SK-N-SH (cell line): ENCODE data around the gene CTRB1. TPM values are rescaled to one million over a fixed set of nuclear protein-coding genes. Genes with fewer than 3 reads are reported as not detected.

Source experiments
- CTCF ChIA-PET: fragments of 300-600, 350-600 bp; formaldehyde crosslinking; extraction: SDS; loops from one replicate; lab custom pipeline; 2021; lab: Yijun Ruan, JAX
- POLR2A ChIA-PET: fragments of 350-600 bp; sonication (Branson Sonifier 250); formaldehyde crosslinking; extraction: SDS; loops from one replicate; lab custom pipeline; 2020; ENCODE audit warnings: antibody characterized with exemption, inconsistent platforms; lab: Yijun Ruan, JAX
- DNase-seq: peaks from one replicate; pipeline ENCODE4 v3.0.0; 2012
- H2AFZ ChIP-seq: fragments of 200-600 bp; sonication (generic); 2 replicates; pipeline ENCODE4 v1.8.1; 2016; ENCODE audit warnings: antibody characterized with exemption, mild to moderate bottlenecking, low read depth
- H3F3A ChIP-seq: fragments of 200-600 bp; sonication (generic); replicated peaks from 2 replicates; pipeline ENCODE3; 2016; ENCODE audit warnings: antibody characterized with exemption, mild to moderate bottlenecking; ENCODE audit not compliant: insufficient read depth
- H3K27ac ChIP-seq, 2 experiments: fragments of 200-500 bp in 1 of 2; fragments of 200-600 bp in 1 of 2; sonication (Bioruptor generic) in 1 of 2; sonication (generic), shearing (Covaris generic) in 1 of 2; 2 replicates each; pipeline versions ENCODE4 v1.5.1 to v1.6.1; 2014 to 2016; ENCODE audit warnings: low read depth in 2 of 2, inconsistent platforms in 1 of 2, low read length in 1 of 2, mild to moderate bottlenecking in 1 of 2, mixed read lengths in 1 of 2
- H3K27me3 ChIP-seq: fragments of 200-600 bp; sonication (generic), shearing (Covaris generic); 2 replicates; pipeline ENCODE4 v1.6.1; 2016; ENCODE audit warnings: mixed run types; ENCODE audit not compliant: insufficient read depth
- H3K36me3 ChIP-seq, 2 experiments: fragments of 200-500 bp in 1 of 2; fragments of 200-600 bp in 1 of 2; sonication (Bioruptor generic) in 1 of 2; sonication (generic) in 1 of 2; replicated peaks in 1 of 2; 2 replicates each; pipeline versions ENCODE3 to v1.5.1; 2014 to 2016; ENCODE audit warnings: low read length in 1 of 2, mild to moderate bottlenecking in 1 of 2; ENCODE audit not compliant: insufficient read depth in 2 of 2, control insufficient read depth in 1 of 2
- H3K4me1 ChIP-seq, 2 experiments: fragments of 200-500 bp in 1 of 2; fragments of 200-600 bp in 1 of 2; sonication (Bioruptor generic) in 1 of 2; sonication (generic), shearing (Covaris generic) in 1 of 2; 2 replicates each; pipeline versions ENCODE4 v1.5.1 to v1.6.1; 2014 to 2016; ENCODE audit warnings: low read depth in 1 of 2, low read length in 1 of 2, mixed run types in 1 of 2; ENCODE audit not compliant: insufficient read depth in 2 of 2, control insufficient read depth in 1 of 2
- H3K4me2 ChIP-seq: fragments of 200-600 bp; sonication (generic), shearing (Covaris generic); 2 replicates; pipeline ENCODE4 v1.6.1; 2017; ENCODE audit warnings: mixed run types
- H3K4me3 ChIP-seq, 2 experiments: fragments of 200-500 bp in 1 of 2; fragments of 200-600 bp in 1 of 2; sonication (Bioruptor generic) in 1 of 2; sonication (generic), shearing (Covaris generic) in 1 of 2; 2 replicates each; pipeline versions ENCODE4 v1.5.1 to v1.8.1; 2014 to 2016; ENCODE audit warnings: low read depth in 2 of 2, inconsistent platforms in 1 of 2, low read length in 1 of 2, mild to moderate bottlenecking in 1 of 2, mixed read lengths in 1 of 2, moderate library complexity in 1 of 2
- H3K79me2 ChIP-seq: fragments of 200-600 bp; sonication (generic); 2 replicates; pipeline ENCODE4 v1.8.1; 2017; ENCODE audit warnings: mild to moderate bottlenecking; ENCODE audit not compliant: insufficient read depth
- H3K9ac ChIP-seq: fragments of 200-600 bp; sonication (generic); 2 replicates; pipeline ENCODE4 v1.6.1; 2017; ENCODE audit warnings: mixed run types
- H3K9me2 ChIP-seq: fragments of 200-600 bp; sonication (generic); 2 replicates; pipeline ENCODE4 v1.6.1; 2017; ENCODE audit warnings: mixed run types
- H3K9me3 ChIP-seq: fragments of 200-600 bp; sonication (generic); 2 replicates; pipeline ENCODE4 v1.6.1; 2017; ENCODE audit warnings: mixed run types, mild to moderate bottlenecking, moderate library complexity
- H4K20me1 ChIP-seq: fragments of 200-600 bp; sonication (generic); 2 replicates; pipeline ENCODE4 v1.6.1; 2017; ENCODE audit warnings: mild to moderate bottlenecking, mixed run types; ENCODE audit not compliant: insufficient read depth
- CHD2 ChIP-seq: fragments of 150-350 bp; IDR thresholded peaks from 2 replicates; pipeline ENCODE4 v1.6.1; 2018; ENCODE audit warnings: low read length; ENCODE audit not compliant: partially characterized antibody
- CTCF ChIP-seq: fragments of 200-600 bp; sonication (generic); IDR thresholded peaks from 2 replicates; pipeline ENCODE4 v1.6.1; 2017; ENCODE audit warnings: antibody characterized with exemption, mild to moderate bottlenecking, moderate library complexity
- FOSL2 ChIP-seq: IDR thresholded peaks from 2 replicates; pipeline ENCODE4 v1.4.0; 2012; ENCODE audit warnings: low read depth, mild to moderate bottlenecking, moderate library complexity, borderline replicate concordance
- FOXM1 ChIP-seq: IDR thresholded peaks from 2 replicates; pipeline ENCODE4 v1.4.0; 2012; ENCODE audit warnings: low read depth, mild to moderate bottlenecking
- MEF2A ChIP-seq: IDR thresholded peaks from 2 replicates; pipeline ENCODE4 v1.4.0; 2012; ENCODE audit warnings: low read depth, borderline replicate concordance
- MXI1 ChIP-seq: IDR thresholded peaks from 2 replicates; pipeline ENCODE4 v1.6.1; 2012; ENCODE audit warnings: mild to moderate bottlenecking, low read depth, low read length, improper control_type of control experiment
- NFIC ChIP-seq: IDR thresholded peaks from 2 replicates; pipeline ENCODE4 v1.4.0; 2012; ENCODE audit warnings: borderline replicate concordance
- NRF1 ChIP-seq: IDR thresholded peaks from 2 replicates; pipeline ENCODE4 v1.6.1; 2012; ENCODE audit warnings: low read depth, mild to moderate bottlenecking, low read length
- RAD21 ChIP-seq: IDR thresholded peaks from 2 replicates; pipeline ENCODE4 v1.6.1; 2012; ENCODE audit warnings: mild to moderate bottlenecking, low read length
- RCOR1 ChIP-seq: fragments of 150-350 bp; IDR thresholded peaks from 2 replicates; pipeline ENCODE4 v1.6.1; 2017; ENCODE audit warnings: antibody characterized with exemption, low read length
- RFX5 ChIP-seq: IDR thresholded peaks from 2 replicates; pipeline ENCODE4 v1.6.1; 2012; ENCODE audit warnings: mild to moderate bottlenecking, improper control_type of control experiment, low read length
- RXRA ChIP-seq: IDR thresholded peaks from 2 replicates; pipeline ENCODE4 v1.4.0; 2012; ENCODE audit warnings: low read depth, mild to moderate bottlenecking, borderline replicate concordance
- SIN3A ChIP-seq: IDR thresholded peaks from 2 replicates; pipeline ENCODE4 v1.6.1; 2012; ENCODE audit warnings: low read depth, mild to moderate bottlenecking, low read length, moderate library complexity, borderline replicate concordance
- SMC3 ChIP-seq: IDR thresholded peaks from 2 replicates; pipeline ENCODE4 v1.6.1; 2012; ENCODE audit warnings: low read depth, low read length, improper control_type of control experiment
- WGBS: methylation state at CpG from one replicate; pipeline ENCODE4 v1.1.6; 2017; ENCODE audit warnings: low lambda C conversion rate; 5-methylcytosine and 5-hydroxymethylcytosine counted together
- polyA plus RNA-seq, 3 experiments: library from polyadenylated mRNA; depleted of rRNA; stranded (reverse); fragments of >200 nt; gene quantifications; 2 replicates each; pipeline ENCODE4 v1.2.3, GENCODE V29; 2012
- TF ChIP-seq, protein P1 (sequence below): fragments of 150-350 bp; IDR thresholded peaks from 2 replicates; pipeline ENCODE4 v1.6.1; 2016; ENCODE audit warnings: mild to moderate bottlenecking, low read depth, low read length

CTRB1 gene
- polyA plus RNA-seq, 1 of the 3 experiments (the other 2 are of a cell fraction): not detected

GRCh38 chr16:75257886-75258806 is 39.4 kb downstream of the CTRB1 start:
- H2AFZ ChIP-seq: no peak overlapping the region
- WGBS: 89% methylated on average over 19 of the region's 21 CpGs
- DNase-seq: no peak
- H3K79me2 ChIP-seq: peaks cover 100% of the 10 kb centered on the region
- ChIA-PET CTCF (no interaction called here), POLR2A (no interaction called here)
- H3K27ac ChIP-seq: peak overlapping the region; percentile 8 to 88; a peak in 2 of 4 replicates
- peaks cover 8 to 11% of the 10 kb centered on the region in 2 experiments for H3K36me3 ChIP-seq
- peaks cover 99% of the 10 kb centered on the region for H4K20me1 ChIP-seq
- no peak overlapping the region for H3K4me3 ChIP-seq
- H3K27me3 ChIP-seq: no peaks in the 10 kb centered on the region
- H3K4me1 ChIP-seq: peaks cover 44 to 80% of the 10 kb centered on the region in 2 experiments
- peaks cover 25% of the 10 kb centered on the region for H3F3A ChIP-seq
- H3K9me3 ChIP-seq: no peaks in the 10 kb centered on the region
- H3K9me2 ChIP-seq: no peaks in the 10 kb centered on the region
- 0 out of 2 replicates have a peak overlapping the region, but pooled peaks have one; percentile 11 for H3K9ac ChIP-seq
- peak overlapping the region; percentile 44; the same call in 1 of the 2 replicates for H3K4me2 ChIP-seq
- TF ChIP-seq FOXM1: no peak
- TF ChIP-seq FOSL2: no peak
- TF ChIP-seq, protein P1, sequence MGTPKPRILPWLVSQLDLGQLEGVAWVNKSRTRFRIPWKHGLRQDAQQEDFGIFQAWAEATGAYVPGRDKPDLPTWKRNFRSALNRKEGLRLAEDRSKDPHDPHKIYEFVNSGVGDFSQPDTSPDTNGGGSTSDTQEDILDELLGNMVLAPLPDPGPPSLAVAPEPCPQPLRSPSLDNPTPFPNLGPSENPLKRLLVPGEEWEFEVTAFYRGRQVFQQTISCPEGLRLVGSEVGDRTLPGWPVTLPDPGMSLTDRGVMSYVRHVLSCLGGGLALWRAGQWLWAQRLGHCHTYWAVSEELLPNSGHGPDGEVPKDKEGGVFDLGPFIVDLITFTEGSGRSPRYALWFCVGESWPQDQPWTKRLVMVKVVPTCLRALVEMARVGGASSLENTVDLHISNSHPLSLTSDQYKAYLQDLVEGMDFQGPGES: no peak
- no peak for TF ChIP-seq NFIC
- no peak for TF ChIP-seq CHD2
- no peak for TF ChIP-seq RAD21
- TF ChIP-seq MXI1: no peak
- TF ChIP-seq MEF2A: no peak
- TF ChIP-seq SIN3A: no peak
- no peak for TF ChIP-seq RCOR1
- TF ChIP-seq NRF1: no peak
- no peak for TF ChIP-seq RXRA

- POLR2A ChIA-PET: no interaction called here
- H3K9me3 ChIP-seq: no peaks in the 10 kb centered on the region
- H3K36me3 ChIP-seq: peaks cover 9 to 12% of the 10 kb centered on the region in 2 experiments
- H3K4me1 ChIP-seq: peaks cover 44 to 80% of the 10 kb centered on the region in 2 experiments
- H3K79me2 ChIP-seq: peaks cover 100% of the 10 kb centered on the region
- no peak overlapping the region for H3K9ac ChIP-seq
- 67% methylated on average over 4 of the region's 6 CpGs for WGBS
- H3K4me2 ChIP-seq: peak overlapping the region; percentile 44; the same call in 1 of the 2 replicates
- H4K20me1 ChIP-seq: peaks cover 99% of the 10 kb centered on the region
- TF ChIP-seq SMC3 (no peak), RFX5 (no peak), CTCF (no peak)
- H3K27me3 ChIP-seq: no peaks in the 10 kb centered on the region
- no peak overlapping the region for H3K4me3 ChIP-seq
- H3K27ac ChIP-seq: peak overlapping the region in 1 of 2 experiments; percentile 8; a peak in 1 of 4 replicates
- no peaks in the 10 kb centered on the region for H3K9me2 ChIP-seq
- peak; percentile 52 for DNase-seq
- H3F3A ChIP-seq: peaks cover 23% of the 10 kb centered on the region
- H2AFZ ChIP-seq: no peak overlapping the region
- CTCF ChIA-PET: no interaction called here
Measured at GRCh38 chr16:75258807-75259141, 40.0 kb downstream of the CTRB1 start.
